ENCODE results near the gene FAM168B.
"Not testable (repeated sequence)": the region's sequence is repeated elsewhere in the genome, so short reads cannot be mapped to it uniquely, and the experiment has no call there.

Gene FAM168B

DNA sequence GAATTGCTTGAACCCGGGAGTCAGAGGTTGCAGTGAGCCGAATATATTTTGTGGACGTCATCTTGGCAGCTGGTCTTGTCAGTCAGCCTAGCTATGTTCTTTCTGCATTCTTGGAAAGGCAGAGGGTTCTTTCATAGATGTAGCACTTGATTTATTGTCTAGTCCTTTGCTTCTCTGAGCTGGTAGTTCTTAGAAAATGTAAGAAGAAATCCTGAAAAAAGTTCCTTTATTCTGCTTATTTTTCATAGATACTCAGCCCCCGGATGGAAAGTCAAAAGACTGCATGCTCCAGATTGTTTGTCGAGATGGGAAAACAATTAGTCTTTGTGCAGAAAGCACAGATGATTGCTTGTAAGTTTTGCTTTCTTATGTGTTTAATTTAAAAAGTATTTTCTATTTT is 33.2 kb upstream of the FAM168B start:
- H3K4me3 ChIP-seq (replicated peaks; ENCODE audit: low read depth, low read length): no peak overlapping the region
- DNase-seq (ENCODE audit: extremely low read depth, low read depth): no peak
- TF ChIP-seq, protein P1, sequence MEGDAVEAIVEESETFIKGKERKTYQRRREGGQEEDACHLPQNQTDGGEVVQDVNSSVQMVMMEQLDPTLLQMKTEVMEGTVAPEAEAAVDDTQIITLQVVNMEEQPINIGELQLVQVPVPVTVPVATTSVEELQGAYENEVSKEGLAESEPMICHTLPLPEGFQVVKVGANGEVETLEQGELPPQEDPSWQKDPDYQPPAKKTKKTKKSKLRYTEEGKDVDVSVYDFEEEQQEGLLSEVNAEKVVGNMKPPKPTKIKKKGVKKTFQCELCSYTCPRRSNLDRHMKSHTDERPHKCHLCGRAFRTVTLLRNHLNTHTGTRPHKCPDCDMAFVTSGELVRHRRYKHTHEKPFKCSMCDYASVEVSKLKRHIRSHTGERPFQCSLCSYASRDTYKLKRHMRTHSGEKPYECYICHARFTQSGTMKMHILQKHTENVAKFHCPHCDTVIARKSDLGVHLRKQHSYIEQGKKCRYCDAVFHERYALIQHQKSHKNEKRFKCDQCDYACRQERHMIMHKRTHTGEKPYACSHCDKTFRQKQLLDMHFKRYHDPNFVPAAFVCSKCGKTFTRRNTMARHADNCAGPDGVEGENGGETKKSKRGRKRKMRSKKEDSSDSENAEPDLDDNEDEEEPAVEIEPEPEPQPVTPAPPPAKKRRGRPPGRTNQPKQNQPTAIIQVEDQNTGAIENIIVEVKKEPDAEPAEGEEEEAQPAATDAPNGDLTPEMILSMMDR (IDR thresholded peaks at IDR 0.05; ENCODE audit: low read depth, low read length, missing control alignments): no peak

GRCh38 chr2:131125195-131125757 is 32.0 kb upstream of the FAM168B start:
- no peak for DNase-seq (ENCODE audit: extremely low read depth, low read depth)
- H3K4me3 ChIP-seq (replicated peaks; ENCODE audit: low read depth, low read length): no peak overlapping the region
- TF ChIP-seq, protein P1 (IDR thresholded peaks at IDR 0.05; ENCODE audit: low read depth, low read length, missing control alignments): no peak

- no peak for DNase-seq (ENCODE audit: extremely low read depth, low read depth)
- TF ChIP-seq, protein P1 (IDR thresholded peaks at IDR 0.05; ENCODE audit: low read depth, low read length, missing control alignments): no peak
- no peak overlapping the region for H3K4me3 ChIP-seq (replicated peaks; ENCODE audit: low read depth, low read length)
Observed at GRCh38 chr2:131123192-131123591, 29.9 kb upstream of the FAM168B start.

DNA sequence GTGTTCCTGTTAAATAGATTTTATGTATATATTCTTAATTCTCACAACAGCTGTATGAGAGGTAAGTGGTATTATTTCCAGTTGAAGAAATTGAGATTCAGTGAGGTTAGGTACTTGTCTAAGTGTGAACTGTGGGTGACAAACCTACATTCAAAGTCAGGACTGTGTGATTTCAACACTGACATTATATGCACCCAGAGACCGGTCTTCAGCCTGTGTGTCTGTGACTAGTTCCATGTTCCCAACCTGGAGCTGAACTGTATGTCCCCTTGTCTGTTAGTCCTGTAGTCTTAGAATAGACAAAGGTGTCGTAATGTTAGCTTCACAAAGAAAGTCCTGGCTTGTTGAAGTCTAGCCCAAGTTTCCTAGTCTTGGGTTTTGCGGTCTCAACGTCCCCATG is 29.2 kb upstream of the FAM168B start:
- DNase-seq (ENCODE audit: extremely low read depth, low read depth): no peak
- H3K4me3 ChIP-seq (replicated peaks; ENCODE audit: low read depth, low read length): no peak overlapping the region
- TF ChIP-seq, protein P1 (IDR thresholded peaks at IDR 0.05; ENCODE audit: low read depth, low read length, missing control alignments): no peak

- TF ChIP-seq, protein P1 (IDR thresholded peaks at IDR 0.05; ENCODE audit: low read depth, low read length, missing control alignments): no peak
- no peak for DNase-seq (ENCODE audit: extremely low read depth, low read depth)
- no peak overlapping the region for H3K4me3 ChIP-seq (replicated peaks; ENCODE audit: low read depth, low read length)
Observed at GRCh38 chr2:131121464-131121863, 28.2 kb upstream of the FAM168B start.

DNA sequence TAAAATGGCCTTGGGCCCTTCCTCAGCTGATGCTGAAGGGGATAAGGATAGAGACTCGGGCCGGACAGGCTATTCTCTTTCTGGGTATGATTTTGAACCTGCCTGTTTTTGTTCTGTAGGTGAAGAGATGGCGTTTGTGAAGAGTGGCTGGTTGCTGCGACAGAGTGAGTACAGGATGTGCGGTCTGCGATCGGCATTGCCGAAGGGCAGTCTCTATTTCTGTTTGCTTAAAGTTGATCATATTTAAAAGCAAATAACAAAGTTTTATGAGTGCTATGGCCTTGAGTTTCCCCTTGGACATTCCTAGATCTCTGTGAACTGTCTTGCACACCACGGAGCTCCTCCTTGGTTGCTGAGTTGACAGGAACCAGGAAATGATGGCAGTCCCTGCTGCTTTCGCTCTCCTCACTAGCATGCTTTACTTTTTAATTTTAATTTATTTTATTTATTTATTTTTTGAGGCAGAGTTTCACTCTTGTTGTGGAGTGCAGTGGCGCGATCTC is 27.6 kb upstream of the FAM168B start:
- TF ChIP-seq, protein P1 (IDR thresholded peaks at IDR 0.05; ENCODE audit: low read depth, low read length, missing control alignments): no peak
- H3K4me3 ChIP-seq (replicated peaks; ENCODE audit: low read depth, low read length): no peak overlapping the region
- no peak for DNase-seq (ENCODE audit: extremely low read depth, low read depth)

GRCh38 chr2:131115752-131116151 is 22.5 kb upstream of the FAM168B start:
- H3K4me3 ChIP-seq (replicated peaks; ENCODE audit: low read depth, low read length): no peak overlapping the region
- TF ChIP-seq, protein P1 (IDR thresholded peaks at IDR 0.05; ENCODE audit: low read depth, low read length, missing control alignments): no peak
- no peak for DNase-seq (ENCODE audit: extremely low read depth, low read depth)

- not testable (repeated sequence) for DNase-seq (ENCODE audit: extremely low read depth, low read depth); H3K4me3 ChIP-seq (replicated peaks; ENCODE audit: low read depth, low read length)
Observed at GRCh38 chr2:131114950-131115349, 21.7 kb upstream of the FAM168B start.
